EL (cell line): ENCODE measurements around the gene FAM200B.

Experiments
- DNase-seq: peaks from one replicate; pipeline ENCODE4 v3.0.0-alpha.2; 2016

FAM200B gene

GRCh38 chr4:15681372-15682241, at the start of gene FAM200B:
TSS of gene FAM200B (plus strand) at chr4:15681827. CDS start at chr4:15686978, 5,151 bp downstream.
- DNase-seq, result peak; percentile 100

DNA sequence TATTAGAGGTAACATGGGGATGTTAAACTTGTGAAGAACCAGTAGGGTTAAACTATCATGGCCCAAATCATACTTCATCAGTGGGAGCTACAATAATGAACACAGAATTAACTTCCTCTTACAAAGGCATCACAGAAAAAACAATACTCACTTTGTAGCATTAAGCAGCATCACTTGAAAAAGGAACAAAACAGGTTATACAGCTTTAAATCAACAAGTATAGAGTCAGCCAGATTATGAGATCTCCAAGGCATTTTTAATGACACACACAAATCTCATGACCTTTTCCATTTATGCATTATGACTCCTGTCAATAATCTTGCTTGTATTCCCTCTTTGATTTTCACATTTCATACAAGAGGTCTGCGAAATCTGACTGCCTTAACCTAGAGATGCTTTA, 44.8 kb upstream of the FAM200B start:
- no peak for DNase-seq

- no peak for DNase-seq
These were observed 43.2 kb upstream of the FAM200B start for GRCh38 chr4:15638418-15638817.

DNA sequence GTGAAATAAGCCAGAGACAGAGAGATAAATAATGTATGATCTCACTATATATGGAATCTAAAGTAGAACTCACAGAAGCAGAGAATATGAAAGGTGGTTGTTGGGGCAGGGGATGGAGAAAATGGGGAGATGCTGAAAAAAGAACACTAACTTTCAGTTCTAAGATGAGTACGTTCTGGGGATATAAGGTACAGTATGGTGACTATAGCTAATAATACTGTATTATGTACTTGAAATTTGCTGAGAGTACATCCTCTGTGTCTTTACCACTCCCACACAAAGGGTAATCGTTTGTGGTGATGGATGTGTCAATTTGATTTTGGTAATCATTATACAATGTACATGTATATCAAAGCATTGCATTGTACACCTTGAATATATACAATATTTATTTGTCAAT, 33.0 kb upstream of the FAM200B start:
- no peak for DNase-seq

DNA sequence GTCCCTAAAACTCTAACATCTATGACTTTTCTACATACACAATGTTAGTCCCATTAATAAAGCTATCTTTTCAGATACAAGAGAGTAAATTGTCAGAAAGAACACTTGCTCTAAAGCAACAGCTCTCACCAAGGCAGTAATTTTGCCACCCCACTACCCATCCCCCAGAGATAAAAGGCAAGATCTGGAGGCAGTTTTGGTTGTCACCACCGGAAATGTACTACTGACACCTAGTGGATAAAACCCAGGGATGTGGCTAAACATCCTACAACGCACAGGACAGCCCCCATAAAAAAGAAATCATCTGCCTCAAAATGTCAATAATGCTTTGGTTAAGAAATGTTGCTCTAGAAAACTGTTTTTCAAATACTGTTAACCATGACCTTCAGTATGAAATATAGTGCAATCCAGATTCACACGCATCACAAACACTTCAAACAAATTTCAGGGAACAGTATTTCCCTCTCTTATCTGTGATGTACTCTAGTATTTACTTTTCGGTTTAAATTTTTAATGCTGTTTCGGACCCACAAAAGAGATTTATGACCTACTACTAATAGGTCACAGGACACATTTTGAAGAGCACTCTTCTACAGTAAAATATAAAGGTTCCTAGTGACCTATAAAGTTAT, 31.6 kb upstream of the FAM200B start:
- peak; percentile 71 for DNase-seq

- peak; percentile 9 for DNase-seq
These were observed 30.0 kb upstream of the FAM200B start for GRCh38 chr4:15651676-15652075.

GRCh38 chr4:15652191-15652590, 29.4 kb upstream of the FAM200B start:
- no peak for DNase-seq

DNA sequence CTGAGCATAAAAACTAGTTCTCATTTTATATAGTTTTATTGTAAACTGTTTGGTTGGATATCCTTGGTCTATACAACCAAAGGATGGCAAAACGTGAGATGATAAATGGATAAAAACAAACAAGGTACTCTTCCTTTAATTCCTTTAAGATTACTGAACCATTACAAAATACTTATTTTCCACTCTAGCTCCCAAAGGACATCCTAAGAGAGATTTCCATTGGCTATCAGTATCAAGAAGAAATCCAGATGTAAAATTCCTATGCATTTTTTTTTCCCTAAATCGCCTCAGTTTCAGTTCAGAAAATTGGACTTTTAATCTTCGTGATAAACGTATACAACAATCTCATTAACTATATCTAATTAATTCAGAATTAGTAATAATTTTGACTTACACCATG, 28.8 kb upstream of the FAM200B start:
- no peak for DNase-seq

DNA sequence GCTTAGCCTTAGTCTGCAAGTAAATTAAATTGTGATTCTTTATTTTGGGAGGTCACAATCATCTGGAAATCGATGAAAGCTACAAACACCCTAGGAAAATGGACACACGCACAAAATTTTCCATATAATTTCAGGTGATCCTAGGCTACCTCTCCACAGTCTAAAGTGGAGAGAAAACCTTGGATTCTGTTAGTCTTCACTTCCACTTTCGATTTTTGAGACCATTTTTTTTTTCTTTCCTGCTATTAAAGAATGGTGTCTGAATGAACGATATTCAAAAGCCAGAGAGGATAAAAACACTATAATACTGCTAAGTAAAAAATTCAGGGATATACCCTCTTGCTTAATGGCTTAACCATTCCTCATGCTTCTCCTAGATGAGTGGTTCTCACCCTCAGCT, 28.2 kb upstream of the FAM200B start:
- DNase-seq, result peak; percentile 8

DNA sequence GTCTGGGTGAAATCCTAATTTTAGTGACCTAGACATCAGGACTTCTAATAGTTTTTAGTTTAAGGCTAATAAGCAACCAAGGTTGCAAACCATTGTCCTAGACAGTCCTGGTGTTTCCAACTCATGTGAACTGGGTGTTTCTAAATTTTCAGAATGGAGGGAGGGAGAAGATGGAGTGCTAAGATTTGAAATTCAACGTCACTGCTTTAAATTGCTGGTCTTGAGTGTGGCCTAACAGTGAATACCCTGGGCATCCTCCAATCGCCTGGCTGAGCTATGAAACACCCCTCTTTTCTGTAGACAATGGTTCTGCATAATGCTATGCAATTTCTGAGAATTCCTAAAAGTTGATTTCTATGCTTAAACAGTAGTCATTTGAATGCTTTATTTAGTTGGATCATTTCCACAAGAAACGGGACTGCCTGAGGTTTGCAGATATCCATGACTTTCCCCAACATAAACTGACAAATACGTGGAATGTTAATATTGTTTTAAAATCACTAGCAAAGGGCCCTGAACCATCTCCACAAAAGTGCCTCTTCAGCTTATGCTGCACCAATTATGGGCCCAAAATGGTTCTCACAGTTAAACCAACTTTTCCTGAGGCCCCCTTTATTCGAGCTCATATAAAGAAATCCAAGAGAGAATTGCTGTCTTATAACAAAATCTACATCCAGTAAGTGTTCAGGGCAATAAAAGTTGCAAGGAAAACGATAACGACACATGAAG, 27.6 kb upstream of the FAM200B start:
- DNase-seq, result peak; percentile 68

- DNase-seq, result peak; percentile 55
These were observed 26.9 kb upstream of the FAM200B start for GRCh38 chr4:15654593-15655222.

DNA sequence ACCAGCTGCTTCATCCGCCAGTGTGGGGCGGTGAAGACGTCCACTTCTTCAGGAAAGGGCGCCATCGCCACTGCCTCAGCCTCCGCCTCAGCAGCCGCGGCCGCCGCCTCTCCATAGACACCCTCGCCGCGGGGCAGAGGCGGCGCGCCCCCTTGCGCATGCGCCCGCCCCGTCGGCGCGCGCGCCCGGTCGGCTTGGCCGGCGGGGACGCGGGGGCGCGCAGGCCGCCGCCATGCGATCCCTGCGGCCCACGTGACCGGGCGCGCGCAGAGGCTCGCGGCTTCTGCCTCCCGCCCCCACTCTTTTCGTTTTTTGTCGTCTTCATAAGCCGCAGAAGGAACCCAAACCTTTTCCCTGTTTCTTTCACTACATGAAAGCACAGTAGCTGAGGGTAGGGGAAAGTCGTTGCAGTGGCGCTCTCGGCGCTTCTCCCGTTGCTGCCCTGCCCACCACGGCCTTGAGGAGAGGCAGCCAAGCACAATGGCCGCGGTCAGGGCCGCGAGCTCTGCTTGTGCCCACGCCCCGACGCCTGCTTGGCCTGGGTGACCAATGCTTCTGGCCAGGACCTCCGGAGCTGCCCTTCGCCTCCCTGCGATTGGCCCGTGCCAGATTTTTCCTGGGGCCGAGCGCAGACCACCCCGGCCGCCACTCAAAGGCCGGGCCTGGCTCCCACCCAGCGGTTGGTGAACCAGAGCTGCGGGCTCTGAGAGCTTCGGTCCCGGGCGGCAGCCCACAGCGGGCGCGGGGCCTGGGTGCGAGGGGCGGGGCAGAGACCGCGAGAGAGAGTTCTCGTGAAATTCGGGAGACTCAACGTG, 26.2 kb upstream of the FAM200B start, which contains the start of gene FBXL5:
Gene FBXL5, minus strand, starts transcription at position 135 of the 815 bp plus-strand sequence. Its CDS starts 70 bp downstream, at position 65.
- DNase-seq, result peak; percentile 85

DNA sequence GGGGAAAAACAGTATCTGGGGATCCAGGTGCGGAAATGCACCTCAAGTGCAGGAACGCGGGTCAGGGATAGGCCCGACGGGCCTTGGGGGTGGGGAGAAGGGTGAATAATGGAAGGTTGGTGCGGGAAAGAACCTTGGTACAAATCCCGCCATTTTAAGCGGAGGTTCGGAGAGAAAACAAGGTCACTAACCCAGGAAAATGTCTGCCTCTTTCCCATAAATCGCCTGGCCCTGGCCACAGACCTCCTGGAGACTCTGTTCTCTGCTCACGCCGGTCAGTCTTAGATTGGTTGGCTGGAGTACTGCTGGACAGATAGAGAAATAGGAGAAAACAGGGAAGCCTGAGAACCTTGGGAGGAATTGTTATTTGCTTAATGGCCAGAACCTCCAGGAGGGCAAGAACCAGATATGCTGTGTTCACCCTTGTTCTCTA, 25.6 kb upstream of the FAM200B start:
- no peak for DNase-seq

DNA sequence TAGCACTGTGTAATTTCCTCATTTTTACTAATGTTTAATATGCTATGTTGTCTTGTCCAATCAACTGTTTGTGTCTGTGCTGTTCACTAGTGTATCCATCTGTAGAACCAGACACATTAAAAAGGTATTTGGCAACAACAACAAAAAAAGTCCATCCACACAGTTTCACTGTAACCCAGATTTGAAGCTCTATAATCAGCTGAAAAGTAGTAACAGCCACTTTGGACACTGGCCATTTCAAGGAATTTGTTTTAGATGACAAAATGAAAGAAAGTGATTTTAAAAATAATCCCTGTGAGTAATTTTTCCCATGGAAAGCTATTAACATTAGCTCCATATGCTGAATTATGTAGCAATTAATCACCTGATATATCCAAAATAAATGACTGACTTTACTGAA, 24.3 kb upstream of the FAM200B start:
- DNase-seq, result no peak

GRCh38 chr4:15658136-15658770, 23.4 kb upstream of the FAM200B start:
- DNase-seq, result no peak

GRCh38 chr4:15658781-15659180, 22.8 kb upstream of the FAM200B start:
- no peak for DNase-seq

GRCh38 chr4:15659768-15660570, 21.7 kb upstream of the FAM200B start:
- peak; percentile 31 for DNase-seq

DNA sequence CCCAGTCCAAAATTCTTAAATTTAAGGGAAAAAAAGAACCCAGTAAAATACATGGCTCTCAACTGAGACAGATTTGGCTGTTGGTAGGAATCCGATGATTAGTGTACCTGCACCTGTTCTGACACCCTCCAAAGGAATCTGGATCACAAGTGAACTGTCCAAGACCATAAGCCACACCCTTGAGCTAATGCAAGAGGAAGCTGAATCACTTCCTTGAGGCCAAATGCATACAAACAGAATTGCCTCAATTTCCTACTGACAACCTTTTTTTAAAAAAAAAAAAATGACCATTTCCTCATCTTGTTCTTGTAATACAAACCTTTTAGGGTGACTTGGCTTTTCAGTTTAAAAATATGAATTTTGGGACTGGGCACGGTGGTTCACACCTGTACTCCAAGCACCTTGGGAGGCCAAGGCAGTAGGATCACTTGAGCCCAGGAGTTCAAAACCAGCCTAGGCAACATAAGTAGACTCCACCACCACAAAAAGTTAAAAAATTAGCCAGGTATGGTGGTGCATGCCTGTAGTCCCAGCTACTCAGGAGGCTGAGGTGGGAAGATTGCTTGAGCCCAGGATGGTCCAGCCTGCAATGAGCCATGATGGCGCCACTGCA, 15.8 kb upstream of the FAM200B start:
- peak; percentile 61 for DNase-seq

DNA sequence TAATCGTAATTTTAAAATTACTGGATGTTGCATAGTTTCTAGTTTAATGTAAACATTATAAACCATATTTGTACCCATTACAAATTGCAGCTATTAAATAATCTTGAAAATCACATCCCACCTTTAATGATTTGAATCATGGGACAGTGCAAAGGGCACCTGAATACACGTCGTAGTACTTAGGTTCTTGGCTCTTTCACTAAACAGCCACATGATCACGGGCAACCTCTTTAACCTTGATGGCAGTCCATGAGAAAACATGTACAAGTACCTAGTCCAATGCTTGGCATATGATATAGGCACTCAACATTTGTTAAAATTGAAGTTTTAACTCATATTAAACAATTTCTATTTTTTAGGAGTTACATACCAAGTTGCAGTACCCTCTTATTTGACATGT, 14.6 kb upstream of the FAM200B start:
- no peak for DNase-seq
